Mesendoderm (in vitro differentiated cells): Measurements from ENCODE around the gene LAMA4.
A peak's percentile ranks its signal among the peaks of the same experiment; 100 is the strongest.

Experiments used
- DNase-seq: peaks from one replicate; pipeline ENCODE4 v3.0.0; 2013
- H2AK5ac ChIP-seq: 2 replicates; pipeline ENCODE4 v1.6.1; 2013; ENCODE audit warnings: low read length, inconsistent platforms
- H2BK120ac ChIP-seq: 2 replicates; pipeline ENCODE4 v1.6.1; 2013; ENCODE audit warnings: low read depth, mild to moderate bottlenecking, low read length, moderate library complexity, mixed read lengths
- H2BK15ac ChIP-seq: replicated peaks from 2 replicates; pipeline ENCODE4 v1.6.1; 2013; ENCODE audit warnings: low read depth, mild to moderate bottlenecking, moderate library complexity
- H2BK5ac ChIP-seq: 2 replicates; pipeline ENCODE4 v1.6.1; 2013; ENCODE audit warnings: low read length, inconsistent platforms
- H3K18ac ChIP-seq: 2 replicates; pipeline ENCODE4 v1.6.1; 2013; ENCODE audit warnings: mild to moderate bottlenecking, low read length, mixed read lengths
- H3K23ac ChIP-seq: one replicate; pipeline ENCODE4 v1.6.1; 2013; ENCODE audit warnings: low read length
- H3K27ac ChIP-seq: 2 replicates; pipeline ENCODE4 v1.5.1; 2013; ENCODE audit warnings: low read depth, mild to moderate bottlenecking, inconsistent platforms, low read length, moderate library complexity
- H3K27me3 ChIP-seq: 2 replicates; pipeline ENCODE4 v1.6.1; 2013; ENCODE audit warnings: low read length, control low read depth, mild to moderate bottlenecking, inconsistent platforms; ENCODE audit not compliant: insufficient read depth, poor library complexity
- H3K36me3 ChIP-seq: 2 replicates; pipeline ENCODE4 v1.6.1; 2013; ENCODE audit warnings: low read length, inconsistent platforms; ENCODE audit not compliant: control insufficient read depth, insufficient read depth
- H3K4ac ChIP-seq: one replicate; pipeline ENCODE4 v1.6.1; 2013; ENCODE audit warnings: low read depth, mild to moderate bottlenecking, low read length, moderate library complexity
- H3K4me1 ChIP-seq: 2 replicates; pipeline ENCODE4 v1.6.1; 2013; ENCODE audit warnings: low read depth, low read length, inconsistent platforms; ENCODE audit not compliant: control insufficient read depth
- H3K4me2 ChIP-seq: 2 replicates; pipeline ENCODE4 v1.6.1; 2013; ENCODE audit warnings: low read length
- H3K4me3 ChIP-seq: 2 replicates; pipeline ENCODE4 v1.5.1; 2013; ENCODE audit warnings: mild to moderate bottlenecking, low read length
- H3K56ac ChIP-seq: one replicate; pipeline ENCODE4 v1.6.1; 2013; ENCODE audit warnings: low read length
- H3K79me1 ChIP-seq: 2 replicates; pipeline ENCODE4 v1.6.1; 2013; ENCODE audit warnings: low read length, inconsistent platforms
- H3K79me2 ChIP-seq: 2 replicates; pipeline ENCODE4 v1.6.1; 2013; ENCODE audit warnings: mild to moderate bottlenecking, low read length; ENCODE audit not compliant: control insufficient read depth, insufficient read depth
- H3K9ac ChIP-seq: 2 replicates; pipeline ENCODE4 v1.6.1; 2013; ENCODE audit warnings: low read length, inconsistent platforms
- H4K5ac ChIP-seq: one replicate; pipeline ENCODE4 v1.6.1; 2013; ENCODE audit warnings: low read length
- H4K8ac ChIP-seq: one replicate; pipeline ENCODE4 v1.6.1; 2013; ENCODE audit warnings: low read depth, mild to moderate bottlenecking, control low read depth, low read length, moderate library complexity
- WGBS: extraction: QIAGEN DNeasy Blood & Tissue Kit; methylation state at CpG from one replicate; pipeline ENCODE4 v1.1.7; 2013; ENCODE audit warnings: low lambda C conversion rate, missing lambda C conversion rate; ENCODE audit not compliant: insufficient coverage; ENCODE audit errors: extremely low coverage; 5-methylcytosine and 5-hydroxymethylcytosine counted together

LAMA4 gene

DNA sequence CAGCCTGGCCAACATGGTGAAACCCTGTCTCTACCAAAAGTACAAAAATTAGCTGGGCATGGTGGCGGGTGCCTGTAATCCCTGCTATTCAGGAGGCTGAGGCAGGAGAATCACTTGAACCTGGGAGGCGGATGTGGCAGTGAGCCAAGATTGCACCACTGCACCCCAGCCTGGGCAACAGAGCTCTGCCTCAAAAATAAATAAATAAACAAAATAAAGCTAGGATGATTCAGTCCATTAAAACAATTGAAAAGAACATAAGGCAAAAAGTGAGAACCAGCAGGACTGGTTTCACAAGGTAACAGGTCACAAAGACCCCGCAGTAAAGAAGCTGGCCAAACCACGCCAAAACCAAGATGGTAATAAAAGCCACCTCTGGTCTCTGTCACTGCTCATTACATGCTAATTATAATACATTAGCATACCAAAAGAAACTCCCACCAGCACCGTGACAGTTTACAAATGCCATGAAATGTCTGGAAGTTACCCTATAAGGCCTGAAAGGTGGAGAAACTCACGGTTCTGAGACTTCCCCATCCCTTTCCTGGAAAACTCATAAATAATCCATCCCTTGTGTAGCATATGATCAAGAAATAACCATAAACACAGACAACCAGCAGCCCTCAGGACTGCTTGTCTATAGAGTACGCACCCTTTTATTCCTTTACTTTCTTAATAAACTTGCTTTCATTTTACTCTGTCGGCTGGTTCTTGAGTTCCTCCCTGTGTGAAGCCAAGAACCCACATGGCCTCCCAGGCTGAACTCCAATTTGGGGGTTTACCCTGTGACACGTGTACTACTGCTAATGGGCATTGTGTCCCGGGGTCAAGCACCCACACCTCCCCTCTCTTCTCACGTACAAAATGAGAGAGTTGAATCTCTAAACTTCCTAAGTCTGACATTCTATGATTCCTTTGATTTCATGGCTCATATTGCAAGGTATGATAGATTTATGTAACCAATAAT lies 10.2 kb downstream of the LAMA4 start:
- no peak overlapping the region for H2BK15ac ChIP-seq
- H3K18ac ChIP-seq, result no peak overlapping the region
- no peaks in the 10 kb centered on the region for H3K36me3 ChIP-seq
- peaks cover 7% of the 10 kb centered on the region for H3K4me1 ChIP-seq
- no peaks in the 10 kb centered on the region for H3K27me3 ChIP-seq
- H3K79me2 ChIP-seq, result no peaks in the 10 kb centered on the region
- H2AK5ac ChIP-seq, result no peak overlapping the region
- no peak overlapping the region for H3K4me3 ChIP-seq
- no peak for DNase-seq
- no peak overlapping the region for H2BK120ac ChIP-seq
- WGBS, result no CpG with 5 or more reads among the region's 11 CpGs
- H3K4me2 ChIP-seq, result no peak overlapping the region
- no peaks in the 10 kb centered on the region for H3K79me1 ChIP-seq
- no peak overlapping the region for H3K56ac ChIP-seq
- H3K27ac ChIP-seq, result no peak overlapping the region
- no peak overlapping the region for H4K5ac ChIP-seq
- no peak overlapping the region for H3K4ac ChIP-seq
- no peak overlapping the region for H4K8ac ChIP-seq
- H2BK5ac ChIP-seq, result no peak overlapping the region
- H3K23ac ChIP-seq, result no peak overlapping the region
- no peak overlapping the region for H3K9ac ChIP-seq

DNA sequence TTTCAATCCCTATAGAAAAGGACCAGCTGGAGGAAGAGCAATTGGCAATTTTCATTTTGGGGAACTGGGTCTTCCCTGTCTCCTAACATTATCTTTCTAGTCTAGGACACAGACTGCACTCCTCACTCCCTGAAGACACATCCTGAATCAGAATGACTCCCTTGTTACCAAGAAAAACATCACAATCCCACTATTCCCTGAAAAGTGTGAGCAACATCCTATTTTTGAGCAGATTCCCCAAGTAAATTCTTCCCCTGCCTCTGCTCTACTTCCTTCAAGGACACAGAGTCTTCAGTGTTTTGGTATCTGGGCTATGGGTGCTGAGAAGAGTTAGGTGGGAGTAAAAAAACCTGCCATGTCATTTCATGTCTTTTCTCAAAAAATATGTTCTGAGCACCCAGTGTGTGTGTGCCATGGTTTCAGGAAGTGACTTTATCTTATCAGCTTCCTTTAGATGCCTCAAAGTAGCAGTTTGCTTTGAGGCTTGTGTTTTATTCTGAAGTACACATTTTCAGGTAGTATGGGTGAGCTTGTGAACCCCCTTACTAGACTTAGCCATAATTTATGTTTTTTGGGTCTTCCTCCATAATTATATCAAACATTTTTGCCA lies 12.4 kb downstream of the LAMA4 start:
- Histone ChIP-seq H2BK5ac (no peak overlapping the region), H3K4me3 (no peak overlapping the region), H3K4me1 (peaks cover 7% of the 10 kb centered on the region), H3K9ac (no peak overlapping the region), H3K79me1 (no peaks in the 10 kb centered on the region), H4K5ac (no peak overlapping the region), H3K4me2 (no peak overlapping the region), H3K4ac (no peak overlapping the region), H3K36me3 (no peaks in the 10 kb centered on the region), H2BK120ac (no peak overlapping the region), H3K27me3 (no peaks in the 10 kb centered on the region), H3K18ac (peak overlapping the region; percentile 60), H3K56ac (no peak overlapping the region), H2AK5ac (no peak overlapping the region), H3K23ac (no peak overlapping the region), H4K8ac (no peak overlapping the region), H3K79me2 (no peaks in the 10 kb centered on the region), H2BK15ac (no peak overlapping the region), H3K27ac (no peak overlapping the region)
- no peak for DNase-seq

DNA sequence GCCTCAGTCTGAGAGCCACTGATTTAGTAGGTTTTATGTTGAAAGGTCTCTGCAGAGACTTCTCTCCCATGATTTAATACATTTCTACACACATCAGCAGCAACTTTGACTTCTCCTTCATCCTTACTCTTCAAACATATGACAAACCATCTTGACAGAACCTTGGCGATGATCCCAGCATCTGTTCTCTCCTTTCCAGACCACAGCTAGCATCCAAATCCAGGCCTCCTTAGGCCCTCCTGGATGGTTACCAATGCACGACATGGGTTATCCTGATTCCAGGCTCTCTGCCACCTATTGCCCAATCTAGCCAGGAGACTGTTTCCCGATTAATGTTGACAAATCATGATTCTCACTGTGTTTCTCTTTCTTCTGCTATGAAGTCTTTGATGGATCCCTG lies 16.8 kb downstream of the LAMA4 start:
- no peak overlapping the region for H4K5ac ChIP-seq
- H3K27me3 ChIP-seq, result no peaks in the 10 kb centered on the region
- H3K4me1 ChIP-seq, result no peaks in the 10 kb centered on the region
- H2AK5ac ChIP-seq, result no peak overlapping the region
- H3K4me3 ChIP-seq, result no peak overlapping the region
- H3K79me1 ChIP-seq, result no peaks in the 10 kb centered on the region
- H3K18ac ChIP-seq, result no peak overlapping the region
- H2BK120ac ChIP-seq, result no peak overlapping the region
- no peak overlapping the region for H3K56ac ChIP-seq
- H3K27ac ChIP-seq, result no peak overlapping the region
- H3K4ac ChIP-seq, result no peak overlapping the region
- H2BK5ac ChIP-seq, result no peak overlapping the region
- H3K9ac ChIP-seq, result no peak overlapping the region
- no peak overlapping the region for H4K8ac ChIP-seq
- no peak for DNase-seq
- H2BK15ac ChIP-seq, result no peak overlapping the region
- WGBS, result no CpG with 5 or more reads among the region's 3 CpGs
- H3K23ac ChIP-seq, result no peak overlapping the region
- H3K79me2 ChIP-seq, result no peaks in the 10 kb centered on the region
- H3K36me3 ChIP-seq, result no peaks in the 10 kb centered on the region
- H3K4me2 ChIP-seq, result no peak overlapping the region

DNA sequence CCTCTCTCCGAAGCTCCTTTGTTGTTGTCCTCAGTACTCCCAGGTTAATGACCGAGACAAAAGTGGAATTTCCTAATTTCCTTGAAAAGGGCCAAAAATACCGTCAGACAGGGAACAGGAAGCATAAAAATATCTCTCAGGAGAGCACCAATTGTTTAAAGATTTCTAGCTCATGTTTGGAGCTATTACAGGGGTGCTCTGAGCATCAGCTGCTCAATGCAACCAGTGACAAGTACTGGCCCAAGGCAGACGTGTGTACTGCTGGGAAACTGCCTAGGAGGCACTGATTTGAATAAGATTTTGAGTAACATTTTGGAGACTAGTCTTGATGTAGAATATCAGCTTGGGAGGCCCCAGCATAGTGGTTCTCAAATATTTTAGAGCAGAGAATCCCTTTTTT lies 17.3 kb downstream of the LAMA4 start:
- no peaks in the 10 kb centered on the region for H3K79me2 ChIP-seq
- H3K27ac ChIP-seq, result no peak overlapping the region
- H3K36me3 ChIP-seq, result no peaks in the 10 kb centered on the region
- H3K27me3 ChIP-seq, result no peaks in the 10 kb centered on the region
- no peak overlapping the region for H2BK15ac ChIP-seq
- no CpG with 5 or more reads among the region's 4 CpGs for WGBS
- H3K79me1 ChIP-seq, result no peaks in the 10 kb centered on the region
- H4K8ac ChIP-seq, result no peak overlapping the region
- H3K4ac ChIP-seq, result no peak overlapping the region
- H2BK120ac ChIP-seq, result no peak overlapping the region
- no peak for DNase-seq
- no peak overlapping the region for H3K4me2 ChIP-seq
- no peak overlapping the region for H3K18ac ChIP-seq
- no peak overlapping the region for H3K56ac ChIP-seq
- H2AK5ac ChIP-seq, result no peak overlapping the region
- H2BK5ac ChIP-seq, result no peak overlapping the region
- no peaks in the 10 kb centered on the region for H3K4me1 ChIP-seq
- H3K4me3 ChIP-seq, result no peak overlapping the region
- H3K9ac ChIP-seq, result no peak overlapping the region
- H3K23ac ChIP-seq, result no peak overlapping the region
- H4K5ac ChIP-seq, result no peak overlapping the region

DNA sequence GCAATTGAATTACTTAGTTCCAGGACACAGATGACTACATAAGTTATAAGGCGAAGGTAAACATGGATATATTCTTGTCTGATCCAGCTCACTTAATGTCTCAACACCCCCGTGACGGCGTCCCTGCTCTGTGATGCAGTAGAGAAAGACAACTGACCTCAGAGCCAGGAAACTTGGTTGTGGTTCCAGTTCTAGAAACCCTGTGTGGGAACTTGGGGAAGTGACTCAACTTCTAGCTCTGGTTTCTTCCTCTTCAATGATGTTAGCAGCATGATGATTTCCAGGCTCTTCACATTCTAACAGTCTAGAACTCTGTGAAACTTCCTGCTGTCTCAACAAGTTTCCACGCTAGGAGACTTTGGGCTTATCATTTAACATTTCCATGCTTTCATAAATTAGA lies 18.4 kb downstream of the LAMA4 start:
- Histone ChIP-seq H4K5ac (no peak overlapping the region), H3K79me1 (no peaks in the 10 kb centered on the region), H3K27ac (no peak overlapping the region), H3K4me2 (no peak overlapping the region), H3K79me2 (no peaks in the 10 kb centered on the region), H4K8ac (no peak overlapping the region), H3K56ac (no peak overlapping the region), H2BK120ac (no peak overlapping the region), H2AK5ac (no peak overlapping the region), H3K4me3 (no peak overlapping the region), H3K27me3 (no peaks in the 10 kb centered on the region), H3K4ac (no peak overlapping the region), H3K23ac (no peak overlapping the region), H3K9ac (no peak overlapping the region), H3K18ac (no peak overlapping the region), H2BK15ac (no peak overlapping the region), H2BK5ac (no peak overlapping the region), H3K36me3 (no peaks in the 10 kb centered on the region), H3K4me1 (no peaks in the 10 kb centered on the region)
- DNase-seq, result no peak
- WGBS, result no CpG with 5 or more reads among the region's 5 CpGs
